GM23338 (cell line): ENCODE measurements around the gene EIF3K. TPM values are rescaled to one million over a fixed set of nuclear protein-coding genes. Genes with fewer than 3 reads are reported as not detected.

ENCODE experiments used
- ATAC-seq: fragments of 200-7000 bp; cut with Tn5 transposase; 3 replicates; pipeline ENCODE4 v1.9.1; 2020
- DNase-seq: peaks from one replicate; pipeline ENCODE4 v3.0.0-alpha.2; 2015; ENCODE audit warnings: low spot score
- H2AFZ ChIP-seq: fragments of 200-600 bp; sonication (generic); 2 replicates; pipeline ENCODE4 v1.8.0; 2016; ENCODE audit warnings: antibody characterized with exemption, mild to moderate bottlenecking, moderate library complexity
- H3F3A ChIP-seq: fragments of 200-600 bp; sonication (generic); replicated peaks from 2 replicates; pipeline ENCODE4 v1.8.0; 2017; ENCODE audit warnings: antibody characterized with exemption, mixed run types, low read depth
- H3K27ac ChIP-seq: fragments of 200-600 bp; sonication (generic); 2 replicates; pipeline ENCODE4 v1.6.1; 2016; ENCODE audit warnings: low read depth
- H3K27me3 ChIP-seq: fragments of 200-600 bp; sonication (generic); 2 replicates; pipeline ENCODE4 v1.8.0; 2016; ENCODE audit warnings: mild to moderate bottlenecking, mixed run types, moderate library complexity; ENCODE audit not compliant: insufficient read depth
- H3K36me3 ChIP-seq: fragments of 200-600 bp; sonication (generic); 2 replicates; pipeline ENCODE4 v1.8.0; 2016; ENCODE audit warnings: mild to moderate bottlenecking; ENCODE audit not compliant: insufficient read depth
- H3K4me1 ChIP-seq: fragments of 200-600 bp; sonication (generic); 2 replicates; pipeline ENCODE4 v1.8.0; 2016; ENCODE audit warnings: mild to moderate bottlenecking, moderate library complexity; ENCODE audit not compliant: insufficient read depth
- H3K4me2 ChIP-seq: fragments of 200-600 bp; sonication (generic); 2 replicates; pipeline ENCODE4 v1.7.1; 2017; ENCODE audit warnings: mixed run types
- H3K4me3 ChIP-seq: fragments of 200-600 bp; sonication (generic); 2 replicates; pipeline ENCODE4 v1.6.1; 2016; ENCODE audit warnings: mixed run types
- H3K79me2 ChIP-seq: fragments of 200-600 bp; sonication (generic); replicated peaks from 2 replicates; pipeline ENCODE4 v1.8.0; 2017; ENCODE audit warnings: mild to moderate bottlenecking; ENCODE audit not compliant: insufficient read depth
- H3K9me2 ChIP-seq: fragments of 200-600 bp; sonication (generic); 2 replicates; pipeline ENCODE4 v1.8.0; 2017; ENCODE audit not compliant: insufficient read depth
- H4K20me1 ChIP-seq: fragments of 200-600 bp; sonication (generic); replicated peaks from 2 replicates; pipeline ENCODE4 v1.8.0; 2017; ENCODE audit warnings: mild to moderate bottlenecking; ENCODE audit not compliant: insufficient read depth
- H3K27ac Mint-ChIP-seq: 2 replicates; pipeline ENCODE4 v1.8.0; 2020; ENCODE audit warnings: inconsistent platforms, mild to moderate bottlenecking, moderate library complexity, mixed read lengths
- H3K27me3 Mint-ChIP-seq: 3 replicates; pipeline ENCODE4 v1.8.0; 2022; ENCODE audit warnings: low read depth, mild to moderate bottlenecking, moderate library complexity, mixed read lengths, inconsistent platforms; ENCODE audit not compliant: insufficient read depth, poor library complexity
- H3K36me3 Mint-ChIP-seq: 3 replicates; pipeline ENCODE4 v1.8.0; 2021; ENCODE audit warnings: low read depth, mild to moderate bottlenecking, inconsistent platforms, moderate library complexity, mixed read lengths
- H3K4me1 Mint-ChIP-seq: 3 replicates; pipeline ENCODE4 v1.8.0; 2020; ENCODE audit warnings: mild to moderate bottlenecking, inconsistent platforms, mixed read lengths
- H3K4me3 Mint-ChIP-seq: 3 replicates; pipeline ENCODE4 v1.8.0; 2021; ENCODE audit warnings: moderate library complexity, mild to moderate bottlenecking, inconsistent platforms, mixed read lengths
- H3K9me3 Mint-ChIP-seq: 3 replicates; pipeline ENCODE4 v1.8.0; 2020; ENCODE audit warnings: moderate library complexity, mild to moderate bottlenecking, inconsistent platforms, mixed read lengths
- JUNB ChIP-seq: IDR thresholded peaks from one replicate; pipeline ENCODE4 v1.6.1; 2016; ENCODE audit warnings: antibody characterized with exemption; ENCODE audit not compliant: unreplicated experiment
- STAT1 ChIP-seq: IDR thresholded peaks from one replicate; pipeline ENCODE4 v1.6.1; 2016; ENCODE audit warnings: antibody characterized with exemption; ENCODE audit not compliant: unreplicated experiment
- ZNF331 ChIP-seq: fragments of 250-450 bp; sonication (Bioruptor Pico); IDR thresholded peaks from 2 replicates; pipeline ENCODE4 v1.5.0; 2020; ENCODE audit warnings: low read depth, mild to moderate bottlenecking, moderate library complexity
- ZNF462 ChIP-seq: fragments of 250-450 bp; sonication (Bioruptor Pico); IDR thresholded peaks from 2 replicates; pipeline ENCODE4 v1.5.0; 2020; ENCODE audit warnings: mild to moderate bottlenecking, moderate library complexity
- polyA plus RNA-seq: library from polyadenylated mRNA; unstranded; fragments of >200 nt; fragmentation: Nextera tagmentation; extraction: Ambion mirVana; gene quantifications from 2 replicates; pipeline ENCODE4 v1.2.1, GENCODE V29; 2016
- total RNA-seq: library from RNA; depleted of rRNA; stranded (reverse); fragments of >200 nt; shearing (Covaris generic); gene quantifications from 2 replicates; pipeline ENCODE4 v1.2.3, GENCODE V29; 2014
- TF ChIP-seq, protein P1 (sequence below): IDR thresholded peaks from 2 replicates; pipeline ENCODE4 v1.6.1; 2016; ENCODE audit warnings: antibody characterized with exemption
- TF ChIP-seq, protein P2 (sequence below), 2 experiments: fragments of 200-600 bp in 1 of 2; sonication (generic) in 1 of 2; conservative IDR thresholded peaks; 2 replicates each; pipeline versions ENCODE4 v1.5.1 to v1.6.1; 2016 to 2017; ENCODE audit warnings: antibody characterized with exemption in 2 of 2, low read depth in 2 of 2, mild to moderate bottlenecking in 2 of 2, moderate library complexity in 1 of 2

Gene EIF3K
- total and polyA plus RNA-seq, 2 experiments from 2014 or later = 226 to 509 TPM

DNA sequence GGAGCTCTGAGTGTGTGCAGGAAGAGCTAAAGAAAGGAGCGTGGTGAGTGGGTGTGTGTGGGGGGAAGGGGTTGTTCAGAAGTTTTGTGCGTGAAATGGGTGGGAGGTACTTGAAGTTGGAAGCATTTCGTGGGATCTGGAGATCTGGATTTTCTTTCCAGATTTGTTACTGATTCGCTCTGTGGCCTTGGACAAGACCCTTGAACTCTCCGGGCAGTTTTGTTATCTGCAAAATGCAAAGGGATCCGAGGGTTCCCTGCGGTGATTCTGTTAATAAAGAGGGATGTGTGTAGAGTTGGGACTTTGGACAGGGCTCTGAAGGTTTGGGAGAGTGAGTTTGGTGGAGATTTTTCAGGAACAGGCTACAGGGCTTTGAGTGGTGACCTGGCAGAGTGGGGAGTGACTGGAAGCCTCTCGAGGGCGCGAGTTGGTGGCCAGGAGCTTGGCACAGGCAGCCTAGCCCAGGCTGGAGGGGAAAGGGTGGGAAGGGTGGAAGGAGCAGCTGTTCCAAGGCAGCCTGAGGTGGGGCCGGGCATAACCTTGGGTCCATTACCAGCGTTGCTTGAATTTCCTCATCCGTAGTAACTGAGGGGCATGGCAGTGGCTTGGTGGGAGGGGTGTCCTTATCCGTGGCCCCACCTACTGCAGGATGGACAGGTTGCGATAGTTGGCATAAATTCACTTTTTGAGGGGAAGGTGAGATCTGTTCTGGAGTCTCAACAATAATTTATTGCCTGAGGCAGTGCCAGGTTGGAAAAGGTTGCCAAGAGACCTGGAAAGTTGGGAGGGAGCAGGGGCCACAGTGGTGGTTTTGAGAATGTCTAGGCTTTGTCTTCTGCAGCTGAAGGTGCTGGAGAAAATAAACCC lies 30.6 kb downstream of the EIF3K start:
- peaks cover 55% of the 10 kb centered on the region for H3K4me1 ChIP-seq
- H3K36me3 Mint-ChIP-seq = peaks cover 7% of the 10 kb centered on the region
- H3K79me2 ChIP-seq = peaks cover 70% of the 10 kb centered on the region
- peaks cover 66% of the 10 kb centered on the region for H3K4me1 Mint-ChIP-seq
- H3F3A ChIP-seq = peaks cover 8% of the 10 kb centered on the region
- H3K9me3 Mint-ChIP-seq = 0 out of 3 replicates have a peak, but pooled peaks cover 3% of the 10 kb centered on the region
- no peaks in the 10 kb centered on the region for H3K27me3 ChIP-seq
- no peaks in the 10 kb centered on the region for H3K36me3 ChIP-seq
- H4K20me1 ChIP-seq = peaks cover 50% of the 10 kb centered on the region
- H3K9me2 ChIP-seq = no peaks in the 10 kb centered on the region
- no peak for TF ChIP-seq STAT1
- TF ChIP-seq, protein P1, sequence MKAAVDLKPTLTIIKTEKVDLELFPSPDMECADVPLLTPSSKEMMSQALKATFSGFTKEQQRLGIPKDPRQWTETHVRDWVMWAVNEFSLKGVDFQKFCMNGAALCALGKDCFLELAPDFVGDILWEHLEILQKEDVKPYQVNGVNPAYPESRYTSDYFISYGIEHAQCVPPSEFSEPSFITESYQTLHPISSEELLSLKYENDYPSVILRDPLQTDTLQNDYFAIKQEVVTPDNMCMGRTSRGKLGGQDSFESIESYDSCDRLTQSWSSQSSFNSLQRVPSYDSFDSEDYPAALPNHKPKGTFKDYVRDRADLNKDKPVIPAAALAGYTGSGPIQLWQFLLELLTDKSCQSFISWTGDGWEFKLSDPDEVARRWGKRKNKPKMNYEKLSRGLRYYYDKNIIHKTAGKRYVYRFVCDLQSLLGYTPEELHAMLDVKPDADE = no peak
- no peak for TF ChIP-seq JUNB
- no peak for TF ChIP-seq ZNF331
- no peak for TF ChIP-seq ZNF462 (CRISPR knock-in tag)
- TF ChIP-seq, protein P2, sequence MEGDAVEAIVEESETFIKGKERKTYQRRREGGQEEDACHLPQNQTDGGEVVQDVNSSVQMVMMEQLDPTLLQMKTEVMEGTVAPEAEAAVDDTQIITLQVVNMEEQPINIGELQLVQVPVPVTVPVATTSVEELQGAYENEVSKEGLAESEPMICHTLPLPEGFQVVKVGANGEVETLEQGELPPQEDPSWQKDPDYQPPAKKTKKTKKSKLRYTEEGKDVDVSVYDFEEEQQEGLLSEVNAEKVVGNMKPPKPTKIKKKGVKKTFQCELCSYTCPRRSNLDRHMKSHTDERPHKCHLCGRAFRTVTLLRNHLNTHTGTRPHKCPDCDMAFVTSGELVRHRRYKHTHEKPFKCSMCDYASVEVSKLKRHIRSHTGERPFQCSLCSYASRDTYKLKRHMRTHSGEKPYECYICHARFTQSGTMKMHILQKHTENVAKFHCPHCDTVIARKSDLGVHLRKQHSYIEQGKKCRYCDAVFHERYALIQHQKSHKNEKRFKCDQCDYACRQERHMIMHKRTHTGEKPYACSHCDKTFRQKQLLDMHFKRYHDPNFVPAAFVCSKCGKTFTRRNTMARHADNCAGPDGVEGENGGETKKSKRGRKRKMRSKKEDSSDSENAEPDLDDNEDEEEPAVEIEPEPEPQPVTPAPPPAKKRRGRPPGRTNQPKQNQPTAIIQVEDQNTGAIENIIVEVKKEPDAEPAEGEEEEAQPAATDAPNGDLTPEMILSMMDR (conservative IDR thresholded peaks at IDR 0.05; ENCODE audit: low read depth in 2 of 2) = no peak
- H3K4me3 ChIP-seq = peak overlapping the region; percentile 99
- peak overlapping the region; percentile 91 for H3K4me3 Mint-ChIP-seq
- peaks cover 30% of the 10 kb centered on the region for H3K27me3 Mint-ChIP-seq
- peak overlapping the region; percentile 16; the same call in 1 of the 2 replicates for H3K27ac Mint-ChIP-seq
- DNase-seq (peak; percentile 49), ATAC-seq (no peak)
- peak overlapping the region; percentile 100 for H3K4me2 ChIP-seq
- H2AFZ ChIP-seq = no peak overlapping the region
- H3K27ac ChIP-seq = peak overlapping the region; percentile 78; the same call in 1 of the 2 replicates
